SU-DHL-6 (cell line): Measurements from ENCODE around the gene CERS1.

Experiments
- CTCF ChIP-seq: fragments of 200-600 bp; sonication (generic); IDR thresholded peaks from one replicate; pipeline ENCODE4 v1.5.1; 2017; ENCODE audit warnings: antibody characterized with exemption, mild to moderate bottlenecking, low read length, moderate library complexity; ENCODE audit not compliant: insufficient read depth, poor library complexity, severe bottlenecking
- EZH2phosphoT487 ChIP-seq: fragments of 200-600 bp; sonication (generic), shearing (Covaris generic); conservative IDR thresholded peaks from 2 replicates; pipeline ENCODE4 v1.6.1; 2018; ENCODE audit warnings: mild to moderate bottlenecking, antibody characterized with exemption, low read length, moderate library complexity, mixed read lengths

- TF ChIP-seq EZH2phosphoT487 (no peak), CTCF (no peak)
Measured at GRCh38 chr19:18861235-18861634, 34.7 kb downstream of the CERS1 start.
